Lung (tissue), 12 donors: ENCODE results near the gene CHN2. TPM values are rescaled to one million over a fixed set of nuclear protein-coding genes. Genes with fewer than 3 reads are reported as not detected.

ENCODE experiments used
- ATAC-seq: fragments of 200-7000 bp; cut with Tn5 transposase; one replicate; pipeline ENCODE4 v1.9.1; 2020; ENCODE audit warnings: moderate number of reproducible peaks; ENCODE audit not compliant: insufficient read depth, low FRiP score
- DNase-seq, 3 donors: peaks; one replicate each; pipeline ENCODE4 v3.0.0-alpha.2; 2013 to 2017
- H3K27ac ChIP-seq, 2 donors: one replicate each; pipeline ENCODE4 v1.5.1; 2013; ENCODE audit warnings: mild to moderate bottlenecking in 2 of 2, moderate library complexity in 2 of 2, control low read depth in 1 of 2, inconsistent platforms in 1 of 2, low read depth in 1 of 2, low read length in 1 of 2
- H3K27me3 ChIP-seq, 3 donors: one replicate each; pipeline ENCODE4 v1.5.1; 2013; ENCODE audit warnings: low read length in 2 of 3; ENCODE audit not compliant: control insufficient read depth in 3 of 3, insufficient read depth in 3 of 3
- H3K36me3 ChIP-seq, 4 donors: one replicate each; pipeline ENCODE4 v1.5.1; 2013; ENCODE audit warnings: low read length in 4 of 4, mild to moderate bottlenecking in 1 of 4, moderate library complexity in 1 of 4; ENCODE audit not compliant: control insufficient read depth in 4 of 4, insufficient read depth in 4 of 4
- H3K4me1 ChIP-seq, 5 donors: one replicate each; pipeline ENCODE4 v1.5.1; 2013; ENCODE audit warnings: low read length in 5 of 5, mild to moderate bottlenecking in 2 of 5, moderate library complexity in 1 of 5; ENCODE audit not compliant: control insufficient read depth in 5 of 5, insufficient read depth in 5 of 5
- H3K4me3 ChIP-seq: one replicate; pipeline ENCODE4 v1.5.1; 2013; ENCODE audit warnings: mild to moderate bottlenecking, control low read depth, moderate library complexity
- H3K9ac ChIP-seq, 2 donors: one replicate each; pipeline ENCODE4 v1.5.1; 2013; ENCODE audit warnings: low read length in 2 of 2, control low read depth in 1 of 2; ENCODE audit not compliant: insufficient read depth in 1 of 2
- H3K9me3 ChIP-seq, 4 donors: one replicate each; pipeline ENCODE4 v1.5.1; 2013; ENCODE audit warnings: low read length in 3 of 4, mild to moderate bottlenecking in 1 of 4, moderate library complexity in 1 of 4; ENCODE audit not compliant: control insufficient read depth in 4 of 4, insufficient read depth in 3 of 4
- CTCF ChIP-seq: IDR thresholded peaks from 2 replicates; pipeline ENCODE4 v1.5.1; 2012; ENCODE audit warnings: mild to moderate bottlenecking; ENCODE audit errors: control extremely low read depth, extremely low read depth
- WGBS, 2 donors: extraction: QIAGEN DNeasy Blood & Tissue Kit; methylation state at CpG; one replicate each; pipeline ENCODE4 v1.1.7; 2013; 5-methylcytosine and 5-hydroxymethylcytosine counted together
- polyA plus RNA-seq, 2 donors: library from polyadenylated mRNA; stranded (reverse); fragments of 200-250 nt; gene quantifications; one replicate each; pipeline ENCODE4 v1.2.1, GENCODE V29; 2013
- total RNA-seq, 2 donors: library from RNA; depleted of rRNA in 1 of 2; stranded (reverse); fragments of >200 nt in 1 of 2; gene quantifications; one replicate each; pipeline ENCODE4 v1.2.1, GENCODE V29; 2014 to 2021
- donor health status: control.
- donor health status: control.
- donor health status: Bipolar disorder and iron deficiency.
- donor health status: healthy.
- donor health status: DM: yes; HTN: yes; CAD: no.

CHN2 gene
- total and polyA plus RNA-seq, 4 donors, result 3.2 to 11.0 (median 6.7) TPM

GRCh38 chr7:29356631-29357030 is 162.1 kb downstream of the CHN2 start:
- WGBS, 2 donors, result 95 to 96% methylated on average over 9 of the region's 9 CpGs

GRCh38 chr7:29359482-29360093 is 165.0 kb downstream of the CHN2 start:
- no peak for ATAC-seq
- no peak for TF ChIP-seq CTCF
- Histone ChIP-seq H3K9ac (no peak overlapping the region), H3K9me3 (no peaks in the 10 kb centered on the region), H3K36me3 (no peaks in the 10 kb centered on the region), H3K27ac (no peak overlapping the region), H3K4me1 (peaks cover 0 to 18% (median 0%) of the 10 kb centered on the region in 5 donors), H3K4me3 (no peak overlapping the region), H3K27me3 (peaks cover 0 to 5% (median 0%) of the 10 kb centered on the region in 3 donors)
- WGBS, 2 donors, result 86 to 90% methylated on average over 4 of the region's 4 CpGs
- DNase-seq, result no peak

More at GRCh38 chr7:29356631-29357030, 162.1 kb downstream of the CHN2 start:
- Histone ChIP-seq H3K9ac (no peak overlapping the region), H3K27me3 (no peaks in the 10 kb centered on the region), H3K27ac (no peak overlapping the region), H3K36me3 (no peaks in the 10 kb centered on the region), H3K4me1 (peaks cover 0 to 18% (median 0%) of the 10 kb centered on the region in 5 donors), H3K4me3 (no peak overlapping the region), H3K9me3 (no peaks in the 10 kb centered on the region)
- no peak for TF ChIP-seq CTCF
- ATAC-seq, result no peak
- DNase-seq, result peak in 2 of 3 donors; percentile 64 to 70

- TF ChIP-seq CTCF, result no peak
- peaks cover 0 to 8% (median 0%) of the 10 kb centered on the region in 3 donors for H3K27me3 ChIP-seq
- H3K4me3 ChIP-seq, result no peak overlapping the region
- H3K36me3 ChIP-seq, result no peaks in the 10 kb centered on the region
- H3K4me1 ChIP-seq, result peaks cover 0 to 18% (median 0%) of the 10 kb centered on the region in 5 donors
- H3K9me3 ChIP-seq, result no peaks in the 10 kb centered on the region
- DNase-seq (peak; percentile 70 to 82 (median 81)), ATAC-seq (no peak)
- 80 to 88% methylated on average over 13 of the region's 13 CpGs for WGBS, 2 donors
- H3K27ac ChIP-seq, result no peak overlapping the region
- peak overlapping the region in 1 of 2 donors; percentile 20 for H3K9ac ChIP-seq
Measured at GRCh38 chr7:29360633-29361625, 166.4 kb downstream of the CHN2 start.
